ENCODE data around the gene SLC27A2. TPM values are rescaled to one million over a fixed set of nuclear protein-coding genes. Genes with fewer than 3 reads are reported as not detected.

Gene SLC27A2
- polyA plus RNA-seq, 1 experiment: 0.22 TPM

- CTCF ChIA-PET: interaction anchor here (1.0 kb wide), 1 partner anchor 11 kb away, joined by 3 read pairs; no protein-coding TSS in a partner anchor
- H3K27me3 ChIP-seq (ENCODE audit: control insufficient read depth, insufficient read depth, low read length): no peaks in the 10 kb centered on the region
- no peak overlapping the region for H3K4me3 ChIP-seq (ENCODE audit: low read depth, low read length)
- POLR2A ChIA-PET: no interaction called here
- TF ChIP-seq CTCF (IDR thresholded peaks at IDR 0.05; ENCODE audit: insufficient read depth, low read depth, low read length): no peak
- H3K36me3 ChIP-seq (ENCODE audit: control insufficient read depth, insufficient read depth, low read length): no peaks in the 10 kb centered on the region
- DNase-seq (ENCODE audit: low read depth): no peak
These were observed 70.6 kb downstream of the SLC27A2 start for GRCh38 chr15:50252556-50252955.

- ChIA-PET POLR2A (no interaction called here), CTCF (interaction anchor here (0.7 to 1.9 kb wide), 2 partner anchors 14 to 60 kb away, joined by 3 to 8 read pairs; no protein-coding TSS in a partner anchor)
- H3K4me3 ChIP-seq (ENCODE audit: low read depth, low read length): no peak overlapping the region
- H3K36me3 ChIP-seq (ENCODE audit: control insufficient read depth, insufficient read depth, low read length): no peaks in the 10 kb centered on the region
- DNase-seq (ENCODE audit: low read depth): no peak
- no peak for TF ChIP-seq CTCF (IDR thresholded peaks at IDR 0.05; ENCODE audit: insufficient read depth, low read depth, low read length)
- no peaks in the 10 kb centered on the region for H3K27me3 ChIP-seq (ENCODE audit: control insufficient read depth, insufficient read depth, low read length)
These were observed 74.4 kb downstream of the SLC27A2 start for GRCh38 chr15:50256188-50257041.

GRCh38 chr15:50257332-50257731, 75.3 kb downstream of the SLC27A2 start:
- Histone ChIP-seq H3K36me3 (ENCODE audit: control insufficient read depth, insufficient read depth, low read length) (no peaks in the 10 kb centered on the region), H3K27me3 (ENCODE audit: control insufficient read depth, insufficient read depth, low read length) (no peaks in the 10 kb centered on the region), H3K4me3 (ENCODE audit: low read depth, low read length) (no peak overlapping the region)
- ChIA-PET CTCF (interaction anchor here (0.7 to 1.9 kb wide), 2 partner anchors 15 to 59 kb away, joined by 3 to 8 read pairs; no protein-coding TSS in a partner anchor), POLR2A (no interaction called here)
- no peak for TF ChIP-seq CTCF (IDR thresholded peaks at IDR 0.05; ENCODE audit: insufficient read depth, low read depth, low read length)
- DNase-seq (ENCODE audit: low read depth): no peak

DNA sequence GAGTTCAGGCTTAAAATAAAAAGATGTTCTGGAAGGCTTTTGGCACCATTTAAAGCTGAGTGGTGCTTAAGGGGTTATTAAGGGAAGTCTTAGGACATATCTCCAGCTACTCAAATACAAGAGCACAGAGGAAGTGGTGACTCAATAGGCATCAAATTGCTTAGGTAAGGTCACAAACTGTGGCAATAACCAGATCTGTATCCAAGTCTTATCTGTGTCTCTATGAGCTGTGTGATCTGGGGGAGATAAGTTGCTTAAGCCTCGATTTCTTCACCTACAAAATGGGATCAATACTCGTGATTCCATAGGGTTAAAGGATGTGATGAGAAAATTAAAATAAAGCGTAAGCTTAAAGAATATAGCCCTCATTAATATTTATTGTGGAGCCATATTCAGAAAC, 75.9 kb downstream of the SLC27A2 start:
- no peaks in the 10 kb centered on the region for H3K36me3 ChIP-seq (ENCODE audit: control insufficient read depth, insufficient read depth, low read length)
- H3K4me3 ChIP-seq (ENCODE audit: low read depth, low read length): no peak overlapping the region
- H3K27me3 ChIP-seq (ENCODE audit: control insufficient read depth, insufficient read depth, low read length): no peaks in the 10 kb centered on the region
- no peak for DNase-seq (ENCODE audit: low read depth)
- ChIA-PET CTCF (no interaction called here), POLR2A (no interaction called here)
- TF ChIP-seq CTCF (IDR thresholded peaks at IDR 0.05; ENCODE audit: insufficient read depth, low read depth, low read length): no peak

DNA sequence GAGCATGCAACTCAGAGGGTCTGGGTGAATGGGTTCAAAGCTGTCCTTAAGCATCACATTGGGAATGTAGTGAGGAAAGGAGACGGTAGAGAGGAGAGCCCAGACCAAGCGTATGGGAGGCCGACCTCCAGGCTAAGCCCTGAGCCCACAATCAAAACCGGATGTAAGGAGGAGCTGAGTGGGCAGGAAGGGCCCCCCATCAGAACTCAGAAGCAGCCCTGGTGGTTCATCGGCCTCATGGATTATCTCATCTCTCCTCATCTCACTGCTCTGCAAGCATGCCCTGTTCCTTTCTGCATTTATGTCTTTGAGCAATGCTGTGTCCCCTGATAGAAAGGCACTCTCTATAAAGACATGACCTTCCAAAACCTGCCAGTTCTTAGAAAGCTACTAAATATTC, 77.3 kb downstream of the SLC27A2 start:
- POLR2A ChIA-PET: no interaction called here
- TF ChIP-seq CTCF (IDR thresholded peaks at IDR 0.05; ENCODE audit: insufficient read depth, low read depth, low read length): no peak
- no peaks in the 10 kb centered on the region; the same call in 1 of the 2 replicates for H3K27me3 ChIP-seq (ENCODE audit: control insufficient read depth, insufficient read depth, low read length)
- no peak for DNase-seq (ENCODE audit: low read depth)
- no peaks in the 10 kb centered on the region for H3K36me3 ChIP-seq (ENCODE audit: control insufficient read depth, insufficient read depth, low read length)
- no peak overlapping the region for H3K4me3 ChIP-seq (ENCODE audit: low read depth, low read length)
- CTCF ChIA-PET: no interaction called here

All from BJ (cell line).